ENCODE measurements around the gene TFAP2A. TPM values are rescaled to one million over a fixed set of nuclear protein-coding genes. Genes with fewer than 3 reads are reported as not detected.

Gene TFAP2A
- 0.30 TPM for polyA plus RNA-seq (2012; ENCODE audit: low read depth, missing spikeins)

- DNase-seq (ENCODE audit: insufficient read length, low spot score) (no peak), FAIRE-seq (no peak)
- no peak for TF ChIP-seq PAX5 (IDR thresholded peaks at IDR 0.05; ENCODE audit: insufficient read depth, low read length, severe bottlenecking)
- no peak for TF ChIP-seq POLR2A (IDR thresholded peaks at IDR 0.05; ENCODE audit: low read depth, low read length)
- no peak for TF ChIP-seq POU2F2 (IDR thresholded peaks at IDR 0.05; ENCODE audit: low read depth, low read length)
- TF ChIP-seq SPI1 (IDR thresholded peaks at IDR 0.05; ENCODE audit: low read depth, low read length) = no peak
- TF ChIP-seq TAF1 (IDR thresholded peaks at IDR 0.05; ENCODE audit: low read depth, low read length) = no peak
- TF ChIP-seq POLR2AphosphoS5 (IDR thresholded peaks at IDR 0.05; ENCODE audit: low read depth, low read length) = no peak
These were observed at the start of gene TFAP2A for GRCh38 chr6:10414756-10415616. TFAP2A (minus strand) TSS chr6:10415074; CDS start chr6:10414991, 83 bp downstream.

- FAIRE-seq (no peak), DNase-seq (ENCODE audit: insufficient read length, low spot score) (no peak)
These were observed 48.9 kb upstream of the TFAP2A start for GRCh38 chr6:10463491-10464481.

GRCh38 chr6:10463040-10463439 lies 48.2 kb upstream of the TFAP2A start:
- FAIRE-seq (no peak), DNase-seq (ENCODE audit: insufficient read length, low spot score) (no peak)
- no peak for TF ChIP-seq POLR2AphosphoS5 (IDR thresholded peaks at IDR 0.05; ENCODE audit: low read depth, low read length)
- no peak for TF ChIP-seq POU2F2 (IDR thresholded peaks at IDR 0.05; ENCODE audit: low read depth, low read length)
- no peak for TF ChIP-seq SPI1 (IDR thresholded peaks at IDR 0.05; ENCODE audit: low read depth, low read length)
- no peak for TF ChIP-seq TAF1 (IDR thresholded peaks at IDR 0.05; ENCODE audit: low read depth, low read length)
- no peak for TF ChIP-seq PAX5 (IDR thresholded peaks at IDR 0.05; ENCODE audit: insufficient read depth, low read length, severe bottlenecking)
- TF ChIP-seq POLR2A (IDR thresholded peaks at IDR 0.05; ENCODE audit: low read depth, low read length) = no peak

More at GRCh38 chr6:10463491-10464481, 48.9 kb upstream of the TFAP2A start:
- TF ChIP-seq POLR2A (IDR thresholded peaks at IDR 0.05; ENCODE audit: low read depth, low read length) = no peak
- no peak for TF ChIP-seq POLR2AphosphoS5 (IDR thresholded peaks at IDR 0.05; ENCODE audit: low read depth, low read length)
- TF ChIP-seq TAF1 (IDR thresholded peaks at IDR 0.05; ENCODE audit: low read depth, low read length) = no peak
- TF ChIP-seq PAX5 (IDR thresholded peaks at IDR 0.05; ENCODE audit: insufficient read depth, low read length, severe bottlenecking) = no peak

- DNase-seq (ENCODE audit: insufficient read length, low spot score) (no peak), FAIRE-seq (no peak)
- TF ChIP-seq POLR2A (IDR thresholded peaks at IDR 0.05; ENCODE audit: low read depth, low read length) (no peak), TAF1 (IDR thresholded peaks at IDR 0.05; ENCODE audit: low read depth, low read length) (no peak), POLR2AphosphoS5 (IDR thresholded peaks at IDR 0.05; ENCODE audit: low read depth, low read length) (no peak), PAX5 (IDR thresholded peaks at IDR 0.05; ENCODE audit: insufficient read depth, low read length, severe bottlenecking) (no peak), POU2F2 (IDR thresholded peaks at IDR 0.05; ENCODE audit: low read depth, low read length) (no peak), SPI1 (IDR thresholded peaks at IDR 0.05; ENCODE audit: low read depth, low read length) (no peak)
These were observed 47.0 kb upstream of the TFAP2A start for GRCh38 chr6:10461850-10462249.

GRCh38 chr6:10460096-10460495 lies 45.2 kb upstream of the TFAP2A start:
- FAIRE-seq (peak; percentile 88), DNase-seq (ENCODE audit: insufficient read length, low spot score) (peak; percentile 41)
- TF ChIP-seq POLR2A (IDR thresholded peaks at IDR 0.05; ENCODE audit: low read depth, low read length) = no peak
- peak; percentile 99 for TF ChIP-seq SPI1 (IDR thresholded peaks at IDR 0.05; ENCODE audit: low read depth, low read length)
- TF ChIP-seq PAX5 (IDR thresholded peaks at IDR 0.05; ENCODE audit: insufficient read depth, low read length, severe bottlenecking) = no peak
- peak; percentile 82 for TF ChIP-seq POU2F2 (IDR thresholded peaks at IDR 0.05; ENCODE audit: low read depth, low read length)
- TF ChIP-seq POLR2AphosphoS5 (IDR thresholded peaks at IDR 0.05; ENCODE audit: low read depth, low read length) = no peak
- TF ChIP-seq TAF1 (IDR thresholded peaks at IDR 0.05; ENCODE audit: low read depth, low read length) = no peak

GRCh38 chr6:10458287-10458686 lies 43.4 kb upstream of the TFAP2A start:
- DNase-seq (ENCODE audit: insufficient read length, low spot score) (no peak), FAIRE-seq (no peak)

GRCh38 chr6:10453596-10453995 lies 38.7 kb upstream of the TFAP2A start:
- TF ChIP-seq SPI1 (IDR thresholded peaks at IDR 0.05; ENCODE audit: low read depth, low read length) = no peak
- no peak for TF ChIP-seq PAX5 (IDR thresholded peaks at IDR 0.05; ENCODE audit: insufficient read depth, low read length, severe bottlenecking)
- TF ChIP-seq POU2F2 (IDR thresholded peaks at IDR 0.05; ENCODE audit: low read depth, low read length) = no peak
- TF ChIP-seq POLR2AphosphoS5 (IDR thresholded peaks at IDR 0.05; ENCODE audit: low read depth, low read length) = no peak
- no peak for TF ChIP-seq TAF1 (IDR thresholded peaks at IDR 0.05; ENCODE audit: low read depth, low read length)
- TF ChIP-seq POLR2A (IDR thresholded peaks at IDR 0.05; ENCODE audit: low read depth, low read length) = no peak
- DNase-seq (ENCODE audit: insufficient read length, low spot score) = no peak
- no peak for FAIRE-seq

More at GRCh38 chr6:10458287-10458686, 43.4 kb upstream of the TFAP2A start:
- no peak for TF ChIP-seq POLR2A (IDR thresholded peaks at IDR 0.05; ENCODE audit: low read depth, low read length)
- no peak for TF ChIP-seq POU2F2 (IDR thresholded peaks at IDR 0.05; ENCODE audit: low read depth, low read length)
- TF ChIP-seq PAX5 (IDR thresholded peaks at IDR 0.05; ENCODE audit: insufficient read depth, low read length, severe bottlenecking) = no peak
- no peak for TF ChIP-seq POLR2AphosphoS5 (IDR thresholded peaks at IDR 0.05; ENCODE audit: low read depth, low read length)
- TF ChIP-seq SPI1 (IDR thresholded peaks at IDR 0.05; ENCODE audit: low read depth, low read length) = no peak
- TF ChIP-seq TAF1 (IDR thresholded peaks at IDR 0.05; ENCODE audit: low read depth, low read length) = no peak

- TF ChIP-seq SPI1 (IDR thresholded peaks at IDR 0.05; ENCODE audit: low read depth, low read length) (no peak), POU2F2 (IDR thresholded peaks at IDR 0.05; ENCODE audit: low read depth, low read length) (no peak), POLR2A (IDR thresholded peaks at IDR 0.05; ENCODE audit: low read depth, low read length) (no peak), POLR2AphosphoS5 (IDR thresholded peaks at IDR 0.05; ENCODE audit: low read depth, low read length) (no peak), TAF1 (IDR thresholded peaks at IDR 0.05; ENCODE audit: low read depth, low read length) (no peak)
- FAIRE-seq (no peak), DNase-seq (ENCODE audit: insufficient read length, low spot score) (no peak)
These were observed 37.1 kb upstream of the TFAP2A start for GRCh38 chr6:10451828-10452509.
